HG02870 (cell line): ENCODE results near the gene INPP5A.

Source experiments
- ATAC-seq: cut with Tn5 transposase; IDR thresholded peaks from one replicate; pipeline ENCODE4 v1.9.1; 2021; ENCODE audit warnings: mild to moderate bottlenecking, moderate library complexity; ENCODE audit not compliant: unreplicated experiment

The INPP5A gene

DNA sequence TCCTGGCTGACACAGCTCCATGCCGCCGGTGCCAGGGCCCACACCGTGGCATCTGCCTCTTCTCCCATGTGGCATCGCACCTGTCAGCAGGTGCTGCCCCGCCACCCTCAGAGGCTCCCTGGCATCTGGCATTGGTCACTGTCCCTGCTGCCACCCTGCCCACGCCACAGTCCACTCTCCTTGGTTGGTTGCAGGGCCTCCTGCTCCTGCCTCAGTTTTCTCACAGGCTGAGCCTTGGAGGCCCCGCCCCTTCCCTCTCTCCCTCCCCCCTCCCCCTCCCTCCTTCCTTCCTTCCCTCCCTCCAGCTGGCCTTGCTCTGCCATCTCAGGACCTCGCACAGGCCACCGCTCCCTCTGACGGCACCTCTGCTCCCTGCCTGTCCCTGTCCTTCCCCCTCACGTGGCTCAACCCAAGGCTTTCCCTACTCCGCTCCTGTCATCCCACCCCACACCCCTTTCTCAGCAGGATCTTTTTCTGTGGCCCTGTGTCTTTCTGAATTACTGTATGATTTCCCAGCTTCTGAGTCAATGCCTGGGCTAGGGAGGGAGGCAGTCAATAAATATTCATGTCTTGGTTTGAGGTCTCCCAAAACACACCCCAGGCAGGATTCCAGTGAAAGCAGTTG is 87.4 kb downstream of the INPP5A start:
- ATAC-seq: no peak

DNA sequence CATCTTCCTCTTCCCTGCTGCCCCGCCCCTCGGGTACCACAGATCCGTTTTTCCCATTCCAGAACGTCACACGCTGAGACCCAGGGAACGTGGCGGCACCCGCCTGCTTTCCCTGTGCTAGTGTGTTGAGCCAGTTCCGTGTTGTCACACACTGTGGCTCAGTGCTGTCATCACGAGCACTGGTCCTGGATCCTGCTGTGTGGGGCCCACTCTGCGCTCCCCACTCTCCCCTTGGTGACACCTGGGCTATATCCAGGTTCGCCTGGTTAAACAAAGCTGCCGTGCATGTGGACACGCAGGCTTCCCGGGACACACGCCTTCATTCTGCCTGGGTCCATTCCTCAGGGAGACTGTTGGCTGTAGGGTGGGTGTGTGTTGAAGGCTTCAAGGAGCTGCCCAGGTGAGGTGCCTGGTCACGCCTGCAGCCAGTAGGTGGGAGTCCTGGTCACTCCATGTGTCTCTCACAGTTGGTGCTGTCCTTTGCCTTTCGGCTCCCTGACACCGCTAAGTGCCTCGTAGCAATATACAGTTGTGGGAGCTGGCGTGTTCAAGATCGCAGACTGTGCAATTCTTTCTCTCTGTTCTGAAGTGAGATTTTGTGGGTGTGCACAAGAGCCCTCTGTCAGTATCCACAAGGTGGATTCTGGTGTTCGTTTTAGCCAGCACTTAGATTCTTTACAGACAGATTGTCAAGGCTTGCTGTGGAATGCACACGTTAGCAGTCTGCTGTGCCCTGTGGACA is 88.6 kb downstream of the INPP5A start:
- ATAC-seq: no peak

DNA sequence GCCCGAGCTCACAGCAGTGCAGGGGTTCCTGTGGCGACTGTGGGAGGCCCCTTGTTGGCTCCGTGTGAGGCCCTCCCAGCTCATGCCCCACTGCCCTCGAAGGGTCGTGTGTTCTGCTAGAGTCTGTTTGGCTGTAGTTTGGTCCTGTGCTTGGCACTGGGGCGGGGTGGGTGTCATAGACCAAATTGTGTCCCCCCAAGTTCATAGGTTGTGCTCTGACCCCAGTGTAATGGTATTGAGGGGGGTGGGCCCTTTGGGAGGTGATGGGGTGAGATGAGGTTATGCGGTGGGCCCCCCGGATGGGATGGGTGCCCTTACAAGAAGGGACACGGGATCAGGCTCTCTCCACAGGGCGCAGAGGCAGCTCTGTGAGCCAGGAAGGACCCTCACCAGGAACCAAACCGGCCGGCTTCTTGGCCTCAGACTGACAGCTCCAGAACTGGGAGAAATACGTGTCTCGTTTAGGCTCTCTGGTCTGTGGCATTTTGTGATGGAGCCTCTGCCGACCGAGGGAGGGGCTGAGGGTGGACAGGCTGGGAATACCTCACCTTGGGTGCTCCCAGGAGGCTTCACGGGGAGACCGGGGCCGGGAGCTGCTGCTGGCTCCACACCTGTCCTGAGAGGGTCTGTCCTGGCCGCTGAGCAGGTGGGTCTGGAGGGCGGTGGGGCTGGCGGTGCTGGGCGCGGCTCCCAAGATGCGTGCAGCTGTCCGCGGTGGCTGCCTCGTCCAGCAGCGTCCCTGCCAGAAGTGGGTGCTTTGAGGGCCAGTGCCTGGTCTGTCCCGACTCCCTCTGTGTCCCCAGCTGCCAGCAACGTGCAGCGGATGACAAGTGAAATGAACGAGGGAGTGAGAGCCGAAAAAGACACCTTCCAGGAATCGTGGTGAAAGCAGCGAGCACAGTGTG is 89.4 kb downstream of the INPP5A start:
- no peak for ATAC-seq

DNA sequence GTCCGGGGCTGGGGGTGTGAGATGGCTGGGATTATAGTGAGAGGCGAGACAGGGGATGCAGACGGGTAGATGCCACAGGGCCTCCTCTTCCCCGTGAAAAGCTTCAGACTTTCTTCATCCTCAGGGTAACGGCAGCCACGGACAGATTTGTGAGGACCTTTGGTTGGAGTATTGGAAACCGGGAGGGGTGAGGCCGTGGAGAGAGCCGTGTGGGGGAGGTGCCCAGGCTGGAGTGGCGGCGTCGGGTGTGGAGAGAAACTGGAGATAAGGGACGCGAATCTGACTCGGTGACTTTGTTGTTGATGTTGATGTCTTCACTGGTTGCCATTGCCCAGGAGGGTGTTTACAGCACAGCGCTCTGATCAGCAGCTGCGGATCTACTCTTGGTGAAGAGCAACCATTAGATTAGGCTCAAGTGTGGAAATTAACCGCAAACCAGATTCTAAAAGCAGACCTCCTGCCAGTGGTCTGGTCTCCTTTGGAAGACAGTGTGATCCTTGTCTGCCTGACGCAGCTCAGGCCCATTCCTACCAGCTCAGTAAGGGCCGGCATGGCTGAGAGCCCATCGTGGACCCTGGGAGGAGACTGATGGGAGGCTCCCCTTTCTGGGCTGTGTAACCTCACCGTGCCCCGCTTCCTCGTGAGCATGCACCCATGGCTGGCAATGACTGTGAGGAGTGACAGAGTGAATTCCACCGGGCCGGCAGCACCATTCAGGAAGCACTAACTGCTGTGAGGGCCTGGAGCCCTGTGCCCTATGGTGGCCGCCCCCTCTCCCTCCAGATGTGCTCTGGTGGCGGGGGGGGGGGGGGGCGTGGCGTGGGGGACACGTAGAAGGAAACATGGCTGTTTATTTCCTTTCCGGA is 90.3 kb downstream of the INPP5A start:
- no peak for ATAC-seq

DNA sequence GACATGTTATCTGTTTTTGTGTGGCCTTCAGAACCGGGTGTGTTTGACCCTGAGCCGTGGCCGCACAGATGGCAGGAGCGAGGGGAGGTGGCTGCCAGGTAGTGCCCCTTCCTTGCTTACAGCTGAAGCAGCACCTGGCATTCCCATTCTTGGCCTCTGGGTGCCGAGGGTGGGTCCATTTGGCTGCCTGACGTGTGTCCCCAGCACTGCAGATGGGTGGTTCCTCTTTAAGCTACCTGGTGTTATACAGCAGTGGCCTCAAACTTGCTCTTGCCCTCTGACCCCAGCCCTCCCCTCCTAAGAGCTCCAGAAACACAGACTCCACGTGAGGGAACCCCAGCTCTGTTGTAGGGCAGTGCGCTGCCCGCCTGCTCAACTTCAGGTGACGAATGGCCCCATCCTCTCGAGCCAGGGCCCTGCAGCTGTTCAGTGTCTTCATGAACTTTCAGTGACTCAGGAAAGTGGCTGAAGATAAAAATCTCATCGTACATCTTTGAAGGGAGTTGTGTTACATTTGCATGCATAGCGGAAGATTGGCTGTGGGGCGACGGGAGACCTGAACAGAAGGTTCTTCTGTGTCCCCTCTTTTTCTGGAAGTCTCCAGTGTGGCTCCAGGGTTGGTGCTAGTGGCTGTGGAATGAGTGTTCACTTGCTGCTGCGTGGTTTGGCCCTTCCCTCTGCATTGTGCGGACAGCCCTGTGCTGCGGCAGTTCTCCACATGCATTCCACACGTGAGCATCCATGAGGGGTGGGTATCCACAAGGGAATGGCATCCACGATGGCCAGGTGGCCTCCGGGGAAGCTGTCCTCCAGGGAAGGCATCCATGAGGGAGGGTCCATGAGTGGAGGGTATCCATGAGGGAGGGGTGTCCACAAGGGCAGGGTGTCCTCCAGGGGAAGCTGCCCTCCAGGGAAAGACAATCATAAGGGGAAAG is 91.6 kb downstream of the INPP5A start:
- ATAC-seq: no peak

DNA sequence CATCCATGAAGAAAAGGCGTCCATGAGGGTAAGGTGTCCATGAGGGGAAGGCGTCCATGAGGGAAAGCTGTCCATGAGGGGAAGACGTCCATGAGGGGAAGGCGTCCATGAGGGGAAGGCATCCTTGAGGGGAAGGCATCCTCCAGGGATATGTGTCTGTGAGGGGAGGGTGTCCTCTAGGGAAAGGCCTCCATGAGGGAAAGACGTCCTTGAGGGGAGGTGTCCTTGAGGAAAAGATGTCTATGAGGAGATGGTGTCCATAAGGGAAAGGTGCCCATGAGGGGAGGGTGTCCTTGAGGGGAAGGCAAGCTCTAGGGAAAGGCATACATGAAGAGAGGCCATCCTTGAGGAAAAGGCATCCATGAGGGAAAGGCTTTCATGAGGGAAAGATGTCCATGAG is 92.6 kb downstream of the INPP5A start:
- no peak for ATAC-seq

DNA sequence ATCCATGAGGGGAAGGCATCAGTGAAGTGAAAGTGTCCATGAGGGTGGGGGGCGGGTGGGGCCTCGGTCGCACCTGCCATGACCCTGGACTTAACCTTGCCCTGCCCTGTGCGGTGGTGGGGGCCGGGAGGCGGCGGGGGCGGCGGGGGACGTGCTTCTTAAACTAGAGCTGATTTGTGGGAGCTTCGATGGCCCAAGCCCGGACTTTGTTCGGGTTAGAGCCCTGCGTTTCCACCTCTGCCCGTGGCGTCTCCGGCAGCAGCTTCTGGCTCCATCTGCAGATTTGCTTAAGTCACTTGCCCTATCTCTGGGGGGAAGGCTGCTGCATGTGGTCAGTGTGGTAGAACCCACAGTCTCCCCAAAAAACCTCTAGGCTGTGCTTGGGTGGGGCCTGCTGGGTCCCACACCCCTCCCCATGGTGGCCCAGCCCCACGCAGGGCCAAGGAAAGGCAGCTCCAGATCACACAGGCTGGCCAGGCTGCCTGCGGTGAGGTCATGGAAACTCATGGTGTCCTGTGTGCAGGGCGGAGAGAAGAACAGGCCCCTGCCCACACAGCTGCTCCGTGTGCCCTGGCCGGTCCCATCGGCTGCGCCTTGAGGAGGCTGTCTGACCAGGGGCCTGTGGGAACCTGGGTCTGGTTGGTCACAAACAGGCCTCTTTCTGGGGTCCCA is 93.2 kb downstream of the INPP5A start:
- no peak for ATAC-seq

DNA sequence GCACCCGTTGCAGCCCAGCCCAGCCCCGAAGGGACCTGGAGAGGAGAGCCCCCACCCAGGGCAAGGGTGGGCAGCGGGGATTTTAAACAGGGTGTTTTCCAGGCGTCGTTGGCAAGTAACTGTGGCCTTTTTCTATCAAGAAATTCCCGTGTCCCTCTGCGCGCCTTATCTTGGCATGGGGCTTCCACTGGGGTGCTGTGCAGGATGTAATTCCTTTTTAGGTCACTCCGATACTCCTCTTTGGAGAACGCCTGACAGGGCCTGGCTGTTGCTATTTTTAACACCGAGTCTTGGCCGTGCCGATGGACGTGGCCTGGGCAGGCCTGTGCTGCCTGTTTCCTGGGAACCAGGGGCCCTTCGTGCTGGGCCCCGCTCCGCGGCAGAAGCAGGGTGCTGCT is 93.8 kb downstream of the INPP5A start:
- no peak for ATAC-seq

DNA sequence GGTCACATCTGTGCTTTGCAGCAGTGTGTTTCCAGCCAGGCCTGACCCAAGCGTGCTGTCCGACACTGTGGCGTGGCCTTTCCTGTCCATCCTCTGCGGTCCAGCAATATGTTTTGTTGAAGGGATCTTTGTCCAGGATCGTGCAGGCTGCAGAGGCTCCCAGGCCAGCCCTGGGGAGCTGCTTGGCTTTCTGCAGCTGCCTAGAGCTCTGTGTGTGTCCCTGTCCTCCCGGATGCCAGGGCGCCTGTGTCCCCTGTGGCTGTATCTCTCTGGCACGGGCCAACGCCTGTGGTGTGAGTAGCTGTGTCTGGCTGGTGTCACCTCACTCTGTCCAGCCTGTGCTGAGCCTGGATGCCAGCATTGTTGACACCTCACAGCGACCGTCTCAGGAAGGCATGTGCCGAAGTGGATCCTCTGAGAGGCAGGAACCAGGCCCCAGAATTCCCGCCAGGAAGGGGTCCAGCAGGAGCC is 94.5 kb downstream of the INPP5A start:
- no peak for ATAC-seq

DNA sequence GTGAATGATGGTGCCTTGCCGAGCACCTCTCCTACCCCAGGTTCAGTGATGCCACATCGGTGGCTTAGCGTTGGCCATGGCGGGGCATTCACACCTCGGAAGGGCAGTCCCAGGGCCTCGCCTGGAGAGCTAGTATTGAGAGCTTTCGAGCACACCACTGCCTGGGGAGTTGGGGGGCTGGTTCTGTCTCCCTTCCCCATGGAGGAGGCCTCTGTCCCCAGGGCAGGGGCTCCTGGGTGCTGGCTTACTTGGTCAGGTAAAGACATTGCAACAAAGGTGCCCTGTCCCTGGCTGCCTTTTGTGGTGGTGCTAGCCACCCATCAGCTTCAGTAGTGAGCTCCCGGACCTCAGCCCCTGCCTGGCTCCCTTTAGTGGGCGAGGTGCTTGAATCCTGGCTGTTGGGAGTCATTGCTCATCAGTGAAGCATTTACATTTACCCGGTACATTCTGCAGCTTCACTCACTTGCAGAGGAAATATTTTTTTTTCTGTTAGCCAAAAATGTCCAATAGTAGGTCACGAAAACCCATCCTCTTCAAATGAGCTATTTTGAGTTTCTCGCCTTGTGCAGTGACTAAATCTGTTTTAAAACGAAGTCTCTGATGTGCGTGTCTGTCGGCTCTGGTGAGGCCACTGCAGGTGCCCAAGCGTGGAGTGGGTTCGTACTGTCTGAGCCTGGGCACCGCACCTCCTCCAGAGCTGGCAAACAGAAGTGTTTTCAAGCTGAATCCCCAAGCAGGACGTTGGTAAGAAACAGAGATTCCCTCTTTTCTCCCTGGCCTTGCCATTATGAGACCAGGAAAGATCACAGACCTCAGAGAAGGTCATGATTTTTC is 95.5 kb downstream of the INPP5A start:
- no peak for ATAC-seq

DNA sequence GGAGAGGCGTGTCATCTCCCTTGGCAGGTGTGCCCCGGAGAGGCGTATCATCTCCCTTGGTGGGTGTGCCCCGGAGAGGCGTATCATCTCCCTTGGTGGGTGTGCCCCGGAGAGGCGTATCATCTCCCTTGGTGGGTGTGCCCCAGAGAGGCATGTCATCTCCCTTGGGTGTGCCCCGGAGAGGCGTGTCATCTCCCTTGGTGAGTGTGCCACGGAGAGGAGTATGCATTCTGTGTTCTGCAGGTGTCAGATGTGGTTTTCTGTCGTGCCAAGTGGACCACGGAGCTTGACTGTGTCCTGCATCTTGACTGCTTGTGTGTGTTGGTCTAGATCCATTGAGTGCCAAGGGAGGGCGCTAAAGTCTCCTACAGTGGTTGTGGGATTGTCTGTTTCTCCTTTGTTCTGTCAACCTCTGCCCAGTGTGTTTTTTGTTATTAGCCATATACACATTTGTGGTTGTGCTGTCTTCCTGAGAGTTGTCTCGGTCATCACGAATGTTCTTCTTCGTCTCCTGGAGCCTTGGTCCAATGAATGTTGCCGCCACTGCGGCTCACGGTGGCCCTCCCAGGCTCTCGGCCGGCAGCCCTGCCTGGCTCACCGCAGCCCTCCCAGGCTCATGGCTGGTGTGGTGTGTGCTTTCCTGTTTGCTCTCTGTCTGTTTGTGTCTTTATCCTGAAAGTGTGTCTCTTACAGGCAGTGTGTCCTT is 96.8 kb downstream of the INPP5A start:
- ATAC-seq: no peak

DNA sequence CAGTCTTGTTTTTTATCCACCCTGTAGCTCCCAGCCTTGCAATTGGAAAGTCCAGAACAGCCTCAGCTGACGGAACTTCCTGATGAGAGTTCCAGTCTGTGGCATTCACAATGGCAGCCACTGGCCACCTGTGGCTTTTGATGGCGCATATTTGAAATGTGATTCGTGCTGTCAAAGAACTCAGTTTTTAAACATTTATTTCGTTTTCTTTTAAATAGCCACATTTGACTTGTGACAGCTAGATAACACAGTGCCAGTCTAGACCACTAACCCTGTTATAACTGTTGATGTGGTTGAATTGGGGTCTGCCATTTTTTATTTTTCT is 97.3 kb downstream of the INPP5A start:
- no peak for ATAC-seq

DNA sequence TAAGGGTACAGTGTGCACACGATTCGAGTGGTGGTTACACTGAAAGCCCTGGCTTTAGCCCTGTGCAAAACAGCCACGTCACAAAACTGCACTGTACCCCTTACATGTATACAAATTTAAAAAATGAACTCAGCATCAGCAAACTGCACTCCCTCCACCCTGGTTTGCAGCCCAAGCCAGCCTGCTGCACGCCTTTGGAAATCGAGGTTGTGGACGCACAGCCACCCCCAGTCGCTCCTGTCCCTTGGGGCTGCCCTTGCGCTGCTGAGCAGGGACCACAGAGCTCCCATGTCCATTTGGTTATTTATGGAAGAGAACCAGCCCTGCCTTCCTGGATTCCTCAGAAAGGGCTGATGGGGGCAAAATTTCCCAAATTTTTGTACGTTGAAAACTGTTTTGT is 98.8 kb downstream of the INPP5A start:
- no peak for ATAC-seq

DNA sequence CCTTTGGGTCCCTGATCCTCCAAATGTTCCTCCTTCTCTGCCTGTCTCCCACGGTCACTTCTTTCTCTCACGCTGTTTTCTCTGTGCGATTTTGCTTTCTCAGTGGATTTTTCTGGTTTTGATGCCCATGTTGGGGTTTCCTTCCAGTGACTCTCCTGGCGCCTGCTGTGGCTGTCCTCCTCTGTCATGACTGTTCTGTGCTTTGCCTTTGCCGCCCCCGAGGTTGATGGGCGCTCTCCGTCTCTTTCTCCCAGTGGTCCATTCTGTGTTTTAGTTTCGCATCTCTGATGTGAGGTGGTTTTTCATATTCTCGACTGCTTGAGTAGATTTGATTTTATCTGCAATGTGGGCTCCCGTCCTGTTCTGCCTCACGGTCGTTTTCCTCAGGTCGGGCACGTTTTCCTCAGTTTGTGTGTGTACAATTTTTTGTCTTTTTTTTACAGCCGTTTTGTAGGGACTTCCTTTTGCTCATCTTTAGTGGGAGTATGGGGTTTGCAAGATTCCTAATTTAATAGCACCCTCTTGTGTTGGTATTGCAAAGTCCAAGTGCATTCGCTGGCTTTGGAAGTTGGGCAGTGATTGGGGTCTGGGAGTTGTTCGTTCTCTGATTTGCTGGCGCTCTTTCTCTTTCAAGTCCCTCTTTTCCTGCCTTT is 100.0 kb downstream of the INPP5A start:
- ATAC-seq: no peak

DNA sequence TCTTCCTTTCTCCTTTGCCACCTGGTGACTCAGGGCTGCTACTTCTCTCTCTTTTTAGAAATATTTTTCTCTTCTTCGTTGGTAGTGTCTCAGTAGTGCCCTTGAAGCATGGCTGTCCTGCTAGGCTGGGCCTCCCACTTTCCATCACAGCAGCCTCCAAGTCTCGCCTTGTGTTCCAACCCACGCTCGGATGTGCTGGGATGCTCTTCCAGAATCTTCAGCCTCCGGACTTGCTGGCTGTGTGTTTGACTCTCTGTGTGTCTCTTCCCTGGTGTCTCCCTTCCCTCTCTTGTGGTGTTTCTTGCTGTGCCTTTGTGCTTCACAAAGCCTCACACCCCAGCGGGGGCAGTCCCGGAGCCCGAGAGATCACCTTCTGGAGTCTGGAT is 100.5 kb downstream of the INPP5A start:
- ATAC-seq: no peak

DNA sequence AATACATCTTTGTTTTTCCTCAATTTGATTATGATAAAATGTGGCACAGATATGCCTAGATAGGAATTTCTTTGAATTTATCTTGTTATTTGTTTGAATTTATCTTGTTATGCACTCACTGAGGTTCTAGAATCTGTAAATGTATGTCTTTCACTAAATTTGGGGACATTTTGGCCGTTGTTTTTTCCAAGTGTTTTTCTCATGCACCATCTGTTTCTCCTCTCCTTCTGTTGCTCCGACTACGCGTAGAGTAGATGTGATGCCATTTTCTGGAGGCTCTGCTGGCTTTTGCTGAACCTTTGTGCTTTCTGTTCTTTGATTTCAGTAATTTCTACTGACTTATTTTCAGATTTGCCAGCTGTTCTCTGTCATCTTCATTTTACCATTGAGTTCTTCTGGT is 101.9 kb downstream of the INPP5A start:
- ATAC-seq: no peak
